GM12878 (cell line): ENCODE data around the gene FBXO7. TPM values are rescaled to one million over a fixed set of nuclear protein-coding genes. Genes with fewer than 3 reads are reported as not detected.

Experiments used
- ATAC-seq: fragments of 200-7000 bp; cut with Tn5 transposase; 3 replicates; pipeline ENCODE4 v1.9.1; 2020; ENCODE audit warnings: mild to moderate bottlenecking, moderate library complexity
- BruUV-seq: library from RNA; stranded (reverse); fragments of 400-500 nt; replicated peaks from 2 replicates; lab custom pipeline; 2021; lab: Mats Ljungman, UMichigan
- CTCF ChIA-PET: fragments of 300-600 bp; sonication (Branson Sonifier 250); formaldehyde crosslinking; extraction: SDS; loops from one replicate; lab custom pipeline; 2021; ENCODE audit warnings: inconsistent platforms; lab: Yijun Ruan, JAX
- POLR2A ChIA-PET: fragments of 350-600 bp; formaldehyde crosslinking; extraction: SDS; loops from one replicate; lab custom pipeline; 2021; ENCODE audit warnings: inconsistent platforms; lab: Charles Lee
- RAD21 ChIA-PET: fragments of 300-600 bp; sonication (Branson Sonifier 250); formaldehyde crosslinking; loops from one replicate; lab custom pipeline; 2023; ENCODE audit warnings: antibody characterized with exemption; ENCODE audit not compliant: unreplicated experiment; lab: Charles Lee
- SMC1A ChIA-PET: fragments of 300-600 bp; sonication (Branson Sonifier 250); formaldehyde crosslinking; loops from one replicate; lab custom pipeline; 2023; ENCODE audit not compliant: unreplicated experiment, uncharacterized antibody; lab: Charles Lee
- DNase-seq: peaks from one replicate; pipeline ENCODE4 v3.0.0-alpha.2; 2011; ENCODE audit warnings: low read depth, low spot score
- FAIRE-seq: peaks from 3 replicates; lab custom pipeline; 2011; peaks lifted over from hg19 to GRCh38; lab: Jason Lieb, UNC
- H2AFZ ChIP-seq: 2 replicates; pipeline ENCODE4 v1.6.0; 2011; ENCODE audit warnings: low read depth, low read length, control low read depth; ENCODE audit not compliant: control insufficient read depth
- H3K27ac ChIP-seq: 2 replicates; pipeline ENCODE4 v1.5.1; 2011; ENCODE audit warnings: control low read depth; ENCODE audit not compliant: control insufficient read depth, insufficient read depth
- H3K27me3 ChIP-seq, 2 experiments: replicated peaks in 1 of 2; 2 replicates each; pipeline versions ENCODE4 v1.6.0 to v1.6.1; 2011; ENCODE audit warnings: low read length in 1 of 2; ENCODE audit not compliant: control insufficient read depth in 2 of 2, insufficient read depth in 2 of 2
- H3K36me3 ChIP-seq, 2 experiments: 2 replicates each; pipeline ENCODE4 v1.5.1; 2011; ENCODE audit warnings: low read length in 1 of 2; ENCODE audit not compliant: control insufficient read depth in 2 of 2, insufficient read depth in 2 of 2
- H3K4me1 ChIP-seq: 2 replicates; pipeline ENCODE4 v1.6.1; 2011; ENCODE audit warnings: mild to moderate bottlenecking, low read length, moderate library complexity, mixed read lengths; ENCODE audit not compliant: control insufficient read depth, insufficient read depth
- H3K4me2 ChIP-seq: 2 replicates; pipeline ENCODE4 v1.6.0; 2011; ENCODE audit warnings: control low read depth; ENCODE audit not compliant: control insufficient read depth, insufficient read depth
- H3K4me3 ChIP-seq: fragments of 200-600 bp; sonication (generic); 2 replicates; pipeline ENCODE4 v1.5.1; 2016
- H3K79me2 ChIP-seq: 2 replicates; pipeline ENCODE4 v1.6.0; 2011; ENCODE audit warnings: low read length; ENCODE audit not compliant: control insufficient read depth, insufficient read depth
- H3K9ac ChIP-seq: 2 replicates; pipeline ENCODE4 v1.8.0; 2011; ENCODE audit warnings: low read length, control low read depth, mixed read lengths; ENCODE audit not compliant: control insufficient read depth, insufficient read depth
- H3K9me3 ChIP-seq: replicated peaks from 3 replicates; pipeline ENCODE4 v1.5.1; 2011; ENCODE audit warnings: mild to moderate bottlenecking, low read length; ENCODE audit not compliant: control insufficient read depth, insufficient read depth
- H4K20me1 ChIP-seq: 2 replicates; pipeline ENCODE4 v1.6.0; 2011; ENCODE audit not compliant: control insufficient read depth, insufficient read depth
- CEBPZ ChIP-seq: fragments of 150-350 bp; IDR thresholded peaks from 2 replicates; pipeline ENCODE4 v1.6.1; 2016; ENCODE audit warnings: low read depth, low read length
- CREM ChIP-seq: IDR thresholded peaks from 2 replicates; pipeline ENCODE4 v1.6.1; 2014; ENCODE audit warnings: antibody characterized with exemption, low read depth
- EED ChIP-seq: sonication (generic); IDR thresholded peaks from 2 replicates; pipeline ENCODE4 v1.6.1; 2016; ENCODE audit warnings: antibody characterized with exemption, low read depth
- FOXK2 ChIP-seq: fragments of 450-650 bp; IDR thresholded peaks from 2 replicates; pipeline ENCODE4 v1.6.1; 2017; ENCODE audit warnings: mild to moderate bottlenecking, moderate library complexity
- JUND ChIP-seq: IDR thresholded peaks from 2 replicates; pipeline ENCODE4 v1.6.1; 2012; ENCODE audit warnings: low read depth, mild to moderate bottlenecking, low read length, improper control_type of control experiment, moderate library complexity
- KAT2A ChIP-seq: conservative IDR thresholded peaks from 2 replicates; pipeline ENCODE4 v1.6.1; 2011; ENCODE audit warnings: low read depth, low read length; ENCODE audit not compliant: control insufficient read depth
- MEF2A ChIP-seq: IDR thresholded peaks from 2 replicates; pipeline ENCODE4 v1.6.1; 2011; ENCODE audit warnings: low read depth, mild to moderate bottlenecking, low read length, moderate library complexity; ENCODE audit not compliant: insufficient read depth
- POLR2AphosphoS2 ChIP-seq: IDR thresholded peaks from 2 replicates; pipeline ENCODE4 v1.6.1; 2011; ENCODE audit warnings: low read depth, mild to moderate bottlenecking, low read length, improper control_type of control experiment, moderate library complexity
- SKIL ChIP-seq: fragments of 450-650 bp; IDR thresholded peaks from 2 replicates; pipeline ENCODE4 v1.6.1; 2017; ENCODE audit warnings: mild to moderate bottlenecking, low read depth, inconsistent platforms; ENCODE audit not compliant: poor library complexity, severe bottlenecking
- SMAD5 ChIP-seq: IDR thresholded peaks from 2 replicates; pipeline ENCODE4 v1.6.1; 2016; ENCODE audit warnings: antibody characterized with exemption, low read depth
- SPI1 ChIP-seq: IDR thresholded peaks from 2 replicates; pipeline ENCODE4 v1.6.1; 2011; ENCODE audit warnings: low read depth, mild to moderate bottlenecking, low read length, moderate library complexity, borderline replicate concordance; ENCODE audit not compliant: insufficient read depth
- YBX1 ChIP-seq: fragments of 450-650 bp; IDR thresholded peaks from 2 replicates; pipeline ENCODE4 v1.6.1; 2016; ENCODE audit warnings: antibody characterized with exemption
- YY1 ChIP-seq: IDR thresholded peaks from 2 replicates; pipeline ENCODE4 v1.6.1; 2011; ENCODE audit warnings: low read depth, mild to moderate bottlenecking, low read length
- ZSCAN29 ChIP-seq: fragments of 450-650 bp; IDR thresholded peaks from 2 replicates; pipeline ENCODE4 v1.6.1; 2017; ENCODE audit warnings: mild to moderate bottlenecking, moderate library complexity
- WGBS: methylation state at CpG from one replicate; pipeline ENCODE4 v1.1.6; 2016; ENCODE audit warnings: low lambda C conversion rate; ENCODE audit not compliant: insufficient replicate concordance, insufficient coverage; ENCODE audit errors: missing lambda C conversion rate; 5-methylcytosine and 5-hydroxymethylcytosine counted together
- in situ Hi-C: fragments of 300-500 bp; cut with MboI; formaldehyde crosslinking; loops from 9 replicates; pipeline ENCODE4 v1.14.3; 2018; ENCODE audit warnings: mixed read lengths
- intact Hi-C: fragments of 100-400 bp; cut with micrococcal nuclease; formaldehyde crosslinking; loops from one replicate; pipeline ENCODE4 v1.14.2; 2022; ENCODE audit not compliant: unreplicated experiment
- polyA plus RNA-seq, 11 experiments: library from polyadenylated mRNA; depleted of rRNA in 4 of 11; unstranded in 6 of 11; stranded (reverse) in 5 of 11; fragments of >200 nt; fragmentation: Nextera tagmentation in 4 of 11; fragmentation: Illumina TruSeq in 1 of 11; extraction: Ambion mirVana in 4 of 11; extraction: Trizol in 1 of 11; gene quantifications; 1 replicate in 1 of 11; 2 replicates in 10 of 11; pipeline versions ENCODE4 v1.2.1 to v1.2.3, GENCODE V29; 2011 to 2016; ENCODE audit warnings: inconsistent platforms in 2 of 11, missing spikeins in 2 of 11, low read depth in 1 of 11
- total RNA-seq, 4 experiments: library from RNA; depleted of rRNA in 3 of 4; stranded (reverse); fragments of >200 nt in 3 of 4; fragmentation: Illumina TruSeq in 1 of 4; extraction: Trizol in 1 of 4; gene quantifications; 2 replicates each; pipeline versions ENCODE4 v1.2.1 to v1.2.3, GENCODE V29; 2013 to 2021

FBXO7 gene
- total and polyA plus RNA-seq, 10 of the 15 experiments (the other 5 are each of a cell fraction or from before 2014, with no cell fraction given): 37.3 to 192 (median 110) TPM

GRCh38 chr22:32493551-32493950 lies 18.9 kb downstream of the FBXO7 start:
- POLR2A ChIA-PET: interaction anchor here (0.6 to 0.9 kb wide), 3 partner anchors 11 to 749 kb away, joined by 3 to 5 read pairs (median 4); no protein-coding TSS in a partner anchor
- H4K20me1 ChIP-seq: no peaks in the 10 kb centered on the region
- WGBS: 96% methylated on average over 2 of the region's 2 CpGs
- CTCF ChIA-PET: interaction anchor here (0.6 to 1.4 kb wide), 2 partner anchors 20 to 1264 kb away, joined by 3 to 6 read pairs; no protein-coding TSS in a partner anchor
- intact Hi-C loops: no loop called here
- TF ChIP-seq KAT2A (no peak), SKIL (no peak), CREM (no peak), JUND (no peak), SMAD5 (no peak), EED (no peak), ZSCAN29 (no peak), CEBPZ (no peak), SPI1 (no peak), MEF2A (no peak), FOXK2 (no peak), YBX1 (no peak), YY1 (no peak), POLR2AphosphoS2 (no peak)
- no peaks in the 10 kb centered on the region for H3K79me2 ChIP-seq
- SMC1A ChIA-PET: no interaction called here
- RAD21 ChIA-PET: no interaction called here
- peaks cover 13 to 34% of the 10 kb centered on the region in 2 experiments for H3K36me3 ChIP-seq
- FAIRE-seq: no peak
- no peaks in the 10 kb centered on the region for H3K4me1 ChIP-seq
- H3K4me2 ChIP-seq: no peak overlapping the region
- DNase-seq: no peak
- no TSS peak for BruUV-seq
- no peak overlapping the region for H3K9ac ChIP-seq
- no peak for ATAC-seq
- H3K27ac ChIP-seq: no peak overlapping the region
- no peak overlapping the region for H2AFZ ChIP-seq
- H3K9me3 ChIP-seq: no peaks in the 10 kb centered on the region
- H3K27me3 ChIP-seq: no peaks in the 10 kb centered on the region
- H3K4me3 ChIP-seq: no peak overlapping the region
- in situ Hi-C loops: no loop called here
